Erythroblast (primary cell): ENCODE data around the gene KRT76.

Source experiments
- GATA1 ChIP-seq: IDR thresholded peaks from 2 replicates; pipeline ENCODE4 v1.6.1; 2011; ENCODE audit warnings: low read depth, mild to moderate bottlenecking, control low read depth, low read length, moderate library complexity
- POLR2A ChIP-seq: IDR thresholded peaks from 2 replicates; pipeline ENCODE4 v1.6.1; 2011; ENCODE audit warnings: mild to moderate bottlenecking, low read length

DNA sequence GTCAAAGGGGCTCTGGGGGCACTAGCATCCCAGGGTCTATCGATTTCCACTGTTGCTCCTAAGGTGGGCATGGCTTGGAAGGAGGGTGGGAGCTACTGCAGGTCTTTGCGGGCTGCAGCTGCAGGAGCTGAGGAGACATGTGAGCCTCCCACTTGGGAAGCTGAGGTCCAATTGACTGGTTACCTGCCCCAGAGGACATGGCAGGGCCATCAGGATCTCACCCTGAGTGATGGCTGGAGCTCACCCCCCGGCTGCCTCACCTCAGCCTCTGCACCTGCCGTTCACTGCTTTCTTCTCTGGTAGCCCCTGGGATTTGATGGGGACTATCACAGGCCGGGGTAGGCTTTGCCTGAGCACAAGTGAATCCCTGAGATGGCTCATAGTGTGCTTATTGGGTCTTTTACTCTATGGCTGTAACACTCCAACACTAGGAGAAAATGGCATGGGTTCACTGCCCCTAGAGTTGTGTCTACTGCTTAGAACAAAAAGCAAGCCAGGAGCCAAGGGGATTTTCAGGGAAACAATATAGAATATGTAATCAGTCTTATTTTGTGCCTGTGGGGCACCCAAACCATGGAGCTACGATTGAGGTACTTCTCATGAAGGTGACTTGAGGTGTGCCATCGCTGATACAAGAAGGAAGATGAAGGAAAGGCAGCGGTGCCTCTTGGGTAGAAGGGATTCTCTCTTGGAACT lies 40.0 kb upstream of the KRT76 start:
- no peak for TF ChIP-seq POLR2A
- TF ChIP-seq GATA1: no peak
